Fibroblast of skin of left biceps (primary cell): ENCODE data around the gene CDYL2.

Experiments
- DNase-seq, 2 experiments: peaks; one replicate each; pipeline ENCODE4 v3.0.0-alpha.2; 2013; ENCODE audit warnings: low read depth in 2 of 2

CDYL2 gene

GRCh38 chr16:80627108-80627507 is 177.3 kb downstream of the CDYL2 start:
- no peak for DNase-seq

DNA sequence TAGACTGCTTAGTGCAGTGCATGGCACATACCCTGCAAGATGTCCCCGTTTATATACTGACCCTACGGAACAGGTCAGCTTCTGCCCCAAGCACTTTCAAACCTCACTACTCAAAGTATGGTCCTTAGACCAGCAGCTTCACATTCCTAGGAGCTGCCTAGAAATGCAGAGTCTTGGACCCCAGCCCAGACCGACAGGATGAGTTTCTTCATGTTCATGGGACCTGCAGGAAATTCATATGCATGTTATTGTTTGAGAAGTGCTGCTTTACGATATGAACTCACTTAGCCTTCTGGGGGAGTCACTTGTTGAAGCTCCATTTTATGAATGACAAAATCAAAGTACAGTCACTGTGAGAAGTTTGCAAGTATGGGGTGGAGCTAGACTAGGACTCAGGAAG is 181.0 kb downstream of the CDYL2 start:
- DNase-seq = peak in 1 of 2 experiments; percentile 5

DNA sequence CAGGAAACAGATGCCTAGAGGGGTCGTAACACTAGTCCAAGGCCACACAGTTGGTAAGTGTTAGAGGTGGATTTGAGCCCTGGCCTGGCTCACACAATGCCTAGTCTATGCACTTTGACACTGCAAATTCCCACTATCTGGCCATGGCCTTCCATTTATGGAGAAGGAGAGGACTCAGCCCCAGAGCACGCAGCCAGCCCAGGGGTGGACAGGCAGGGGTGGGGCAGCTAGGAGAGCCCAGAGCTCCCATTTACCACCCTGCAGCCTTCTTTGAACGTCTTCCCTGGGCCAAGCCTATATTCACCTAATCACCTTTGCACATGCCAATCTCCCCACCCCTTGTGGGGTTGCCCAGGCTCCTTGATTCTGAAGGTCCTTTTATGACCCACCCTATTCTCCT is 182.4 kb downstream of the CDYL2 start:
- DNase-seq = no peak

DNA sequence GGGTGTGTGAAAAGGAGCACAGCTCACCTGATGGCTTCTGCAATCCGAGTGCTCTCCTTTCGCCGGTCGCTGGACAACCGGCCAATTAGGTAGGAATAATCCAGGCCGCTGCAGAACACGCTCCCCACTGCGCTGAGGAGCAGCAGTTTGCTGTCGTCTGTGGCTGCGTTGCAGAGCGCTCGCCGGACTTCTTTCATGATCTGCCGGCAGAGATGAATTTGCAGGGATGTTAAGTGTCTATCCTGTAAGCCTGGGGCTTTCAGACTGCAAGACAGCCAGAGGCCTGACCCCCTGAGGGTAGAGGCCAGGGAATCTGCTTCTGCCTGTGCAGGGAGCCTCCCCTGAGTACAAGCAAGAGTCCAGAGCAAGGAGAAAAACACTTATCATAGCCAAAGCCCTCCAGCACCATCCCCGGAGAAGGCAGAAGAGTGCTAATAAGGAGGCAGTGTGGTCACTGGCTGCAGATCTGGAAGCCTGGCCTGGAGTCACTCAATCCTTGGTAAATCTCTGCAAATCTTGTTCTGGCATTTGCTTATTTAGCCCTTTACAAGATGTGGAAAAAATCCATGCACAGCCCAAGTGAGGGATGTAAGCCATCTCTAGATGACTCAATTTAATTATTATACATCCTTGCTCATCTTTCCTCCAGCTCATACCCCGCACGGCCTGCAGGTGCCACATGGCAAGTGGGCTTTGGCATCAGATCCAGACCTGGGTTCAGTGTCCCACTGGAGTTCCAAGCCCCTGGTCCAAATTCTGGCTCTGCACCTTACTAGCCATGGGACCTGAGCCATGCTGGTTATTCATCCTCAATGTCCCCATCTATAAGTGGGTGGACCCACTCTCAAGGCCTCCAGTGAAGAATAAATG is 183.4 kb downstream of the CDYL2 start:
- no peak for DNase-seq

- DNase-seq = no peak
These were observed 184.6 kb downstream of the CDYL2 start for GRCh38 chr16:80619824-80620223.

GRCh38 chr16:80618862-80619648 is 185.3 kb downstream of the CDYL2 start:
- no peak for DNase-seq

DNA sequence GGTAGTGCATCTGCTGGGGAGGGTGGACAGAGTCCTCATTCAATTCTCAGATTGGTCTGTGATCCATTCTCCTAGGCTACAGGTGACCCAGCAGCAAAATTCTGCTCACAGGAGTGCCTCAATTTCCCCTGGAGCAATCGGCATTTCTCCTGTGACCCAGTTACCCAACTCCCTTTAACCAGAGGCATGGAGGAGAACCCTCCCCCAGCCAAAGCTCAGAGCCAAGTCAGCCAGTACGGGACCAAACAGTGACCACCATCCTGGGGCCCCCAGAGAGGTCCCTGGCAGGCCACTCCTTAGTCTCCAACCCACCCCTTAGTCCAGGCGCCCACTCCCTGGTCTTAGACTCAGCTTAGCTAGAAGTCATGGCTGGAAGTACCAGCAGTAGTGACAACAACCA is 188.0 kb downstream of the CDYL2 start:
- no peak for DNase-seq

GRCh38 chr16:80615735-80616134 is 188.7 kb downstream of the CDYL2 start:
- no peak for DNase-seq

DNA sequence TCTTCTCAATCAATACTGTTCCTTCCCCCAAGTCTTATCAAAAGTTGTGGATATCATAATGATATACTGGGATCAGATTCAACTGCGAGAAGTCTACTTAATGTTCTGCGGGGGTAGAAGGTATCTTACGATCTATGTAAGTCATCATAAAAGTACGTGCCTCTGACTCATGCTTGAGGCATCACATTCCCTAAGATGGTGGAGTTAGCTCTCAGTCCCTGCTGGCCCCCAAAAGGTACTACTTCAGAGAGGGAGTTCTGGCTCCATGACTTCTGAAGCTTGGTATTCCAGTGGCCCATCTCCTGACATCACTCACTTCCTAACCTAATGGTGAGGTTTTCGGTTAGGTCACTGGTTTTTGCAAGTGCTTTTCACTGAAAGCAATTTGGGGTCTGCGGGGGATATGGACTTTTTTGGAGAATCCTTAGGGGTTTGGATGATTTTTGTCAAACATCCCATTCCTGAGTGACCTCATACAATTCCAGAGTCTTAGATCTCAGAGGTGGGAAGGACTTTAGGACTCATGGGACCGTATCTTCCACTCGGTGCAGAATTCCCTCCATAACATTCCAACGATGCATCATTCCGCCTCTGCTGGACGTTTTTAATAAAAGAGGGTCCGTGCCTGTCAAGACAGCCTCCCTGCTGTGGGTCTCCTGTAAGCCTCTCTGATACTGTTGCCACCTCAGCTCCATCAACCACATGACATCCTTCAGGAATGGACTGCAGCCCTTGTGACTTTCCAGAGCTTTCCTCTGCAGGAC is 189.3 kb downstream of the CDYL2 start:
- peak; percentile 56 to 68 for DNase-seq

DNA sequence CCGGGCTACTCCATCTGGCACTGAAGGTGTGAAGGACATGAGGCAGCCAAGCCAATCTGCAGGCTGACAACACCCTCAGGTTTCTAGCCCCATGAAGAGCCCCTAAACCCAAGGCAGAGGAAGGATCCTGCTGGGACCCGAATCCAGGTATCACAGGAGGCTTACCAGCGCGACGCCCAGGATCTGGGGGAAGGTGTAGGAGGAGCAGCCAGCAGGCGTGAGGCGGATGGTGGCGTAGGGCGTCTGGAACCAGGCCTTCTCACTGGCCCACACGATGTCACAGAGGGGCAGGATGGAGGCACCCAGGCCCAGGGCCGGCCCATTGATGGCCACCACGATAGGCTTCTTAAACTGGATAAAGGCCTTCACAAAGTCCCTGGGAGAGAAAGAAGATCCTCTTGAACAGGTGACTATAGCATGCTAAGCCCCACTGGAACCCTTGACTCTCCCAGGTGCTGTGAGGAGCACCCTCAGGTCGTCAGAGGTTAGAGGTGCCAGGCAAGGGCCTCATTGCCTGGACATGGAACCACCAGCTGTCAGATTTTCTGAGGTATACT is 191.9 kb downstream of the CDYL2 start:
- DNase-seq = no peak

GRCh38 chr16:80611930-80612327 is 192.5 kb downstream of the CDYL2 start:
- DNase-seq = no peak

GRCh38 chr16:80611171-80611929 is 193.0 kb downstream of the CDYL2 start:
- DNase-seq = no peak

- no peak for DNase-seq
These were observed 193.8 kb downstream of the CDYL2 start for GRCh38 chr16:80610481-80611156.

DNA sequence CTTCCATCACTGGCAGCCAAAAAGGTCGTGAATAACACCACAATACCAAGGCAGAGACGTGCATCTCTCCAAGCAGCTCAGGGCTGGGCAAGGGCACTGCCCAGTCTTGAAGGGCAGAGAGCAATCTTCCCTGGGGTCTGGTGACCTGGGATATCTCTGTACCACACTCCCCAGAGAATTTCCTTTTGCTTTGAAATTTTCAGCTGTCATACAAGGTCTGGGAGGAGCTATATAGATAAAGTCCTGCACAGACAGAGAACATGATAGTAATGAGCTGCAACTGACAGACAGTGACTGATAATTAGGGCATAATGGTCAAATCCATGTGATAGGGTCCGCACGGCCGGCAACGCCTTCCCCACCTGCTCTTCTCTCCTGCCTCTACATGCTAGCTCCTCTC is 195.5 kb downstream of the CDYL2 start:
- no peak for DNase-seq

- no peak for DNase-seq
These were observed 197.2 kb downstream of the CDYL2 start for GRCh38 chr16:80607204-80607603.

- DNase-seq = no peak
These were observed 198.1 kb downstream of the CDYL2 start for GRCh38 chr16:80606221-80606766.

GRCh38 chr16:80604600-80605355 is 199.6 kb downstream of the CDYL2 start:
- DNase-seq = no peak

GRCh38 chr16:80602894-80603293 is 201.5 kb downstream of the CDYL2 start:
- no peak for DNase-seq

GRCh38 chr16:80601182-80601581 is 203.2 kb downstream of the CDYL2 start:
- no peak for DNase-seq

- DNase-seq = no peak
These were observed 204.9 kb downstream of the CDYL2 start for GRCh38 chr16:80599466-80599865.
